Activated CD8-positive, alpha-beta T cell treated with anti-CD3 and anti-CD28 coated beads, Interleukin-2, amount 10 ng/mL, durations not matched to agents 7 days and 5 days (primary cell): ENCODE data around the gene TANK. TPM values are rescaled to one million over a fixed set of nuclear protein-coding genes. Genes with fewer than 3 reads are reported as not detected.

Experiments used
- ATAC-seq: fragments of 150-1000 bp; cut with Tn5 transposase; one replicate; pipeline ENCODE4 v1.10.0; 2021; ENCODE audit warnings: moderate library complexity
- CTCF ChIA-PET: fragments of 350-600 bp; sonication (Branson Sonifier 250); formaldehyde crosslinking; loops from one replicate; lab custom pipeline; 2021; ENCODE audit warnings: antibody characterized with exemption; lab: Charles Lee
- POLR2A ChIA-PET: fragments of 350-600 bp; sonication (Branson Sonifier 250); formaldehyde crosslinking; loops from one replicate; lab custom pipeline; 2021; ENCODE audit warnings: antibody characterized with exemption; lab: Charles Lee
- DNase-seq: peaks from one replicate; pipeline ENCODE4 v3.0.0-alpha.2; 2020
- H3K27ac Mint-ChIP-seq: one replicate; pipeline ENCODE4 v1.8.0; 2021; ENCODE audit warnings: mild to moderate bottlenecking, mixed read lengths
- H3K27me3 Mint-ChIP-seq: one replicate; pipeline ENCODE4 v1.8.0; 2021; ENCODE audit warnings: low read depth, mixed read lengths
- H3K36me3 Mint-ChIP-seq: one replicate; pipeline ENCODE4 v1.8.0; 2021; ENCODE audit warnings: low read depth, mixed read lengths
- H3K4me1 Mint-ChIP-seq: one replicate; pipeline ENCODE4 v1.8.0; 2021; ENCODE audit warnings: low read depth, mixed read lengths
- H3K4me3 Mint-ChIP-seq: one replicate; pipeline ENCODE4 v1.8.0; 2021; ENCODE audit warnings: mild to moderate bottlenecking, mixed read lengths
- H3K9me3 Mint-ChIP-seq: one replicate; pipeline ENCODE4 v1.8.0; 2022; ENCODE audit warnings: mixed read lengths; ENCODE audit not compliant: insufficient read depth
- total RNA-seq, 2 experiments: library from RNA; stranded (reverse); gene quantifications; one replicate each; pipeline ENCODE4 v1.2.3, GENCODE V29; 2021

Gene TANK, protein sequence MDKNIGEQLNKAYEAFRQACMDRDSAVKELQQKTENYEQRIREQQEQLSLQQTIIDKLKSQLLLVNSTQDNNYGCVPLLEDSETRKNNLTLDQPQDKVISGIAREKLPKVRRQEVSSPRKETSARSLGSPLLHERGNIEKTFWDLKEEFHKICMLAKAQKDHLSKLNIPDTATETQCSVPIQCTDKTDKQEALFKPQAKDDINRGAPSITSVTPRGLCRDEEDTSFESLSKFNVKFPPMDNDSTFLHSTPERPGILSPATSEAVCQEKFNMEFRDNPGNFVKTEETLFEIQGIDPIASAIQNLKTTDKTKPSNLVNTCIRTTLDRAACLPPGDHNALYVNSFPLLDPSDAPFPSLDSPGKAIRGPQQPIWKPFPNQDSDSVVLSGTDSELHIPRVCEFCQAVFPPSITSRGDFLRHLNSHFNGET
- 10 to 100 TPM; 68.2 to 71.6 TPM for total RNA-seq

DNA sequence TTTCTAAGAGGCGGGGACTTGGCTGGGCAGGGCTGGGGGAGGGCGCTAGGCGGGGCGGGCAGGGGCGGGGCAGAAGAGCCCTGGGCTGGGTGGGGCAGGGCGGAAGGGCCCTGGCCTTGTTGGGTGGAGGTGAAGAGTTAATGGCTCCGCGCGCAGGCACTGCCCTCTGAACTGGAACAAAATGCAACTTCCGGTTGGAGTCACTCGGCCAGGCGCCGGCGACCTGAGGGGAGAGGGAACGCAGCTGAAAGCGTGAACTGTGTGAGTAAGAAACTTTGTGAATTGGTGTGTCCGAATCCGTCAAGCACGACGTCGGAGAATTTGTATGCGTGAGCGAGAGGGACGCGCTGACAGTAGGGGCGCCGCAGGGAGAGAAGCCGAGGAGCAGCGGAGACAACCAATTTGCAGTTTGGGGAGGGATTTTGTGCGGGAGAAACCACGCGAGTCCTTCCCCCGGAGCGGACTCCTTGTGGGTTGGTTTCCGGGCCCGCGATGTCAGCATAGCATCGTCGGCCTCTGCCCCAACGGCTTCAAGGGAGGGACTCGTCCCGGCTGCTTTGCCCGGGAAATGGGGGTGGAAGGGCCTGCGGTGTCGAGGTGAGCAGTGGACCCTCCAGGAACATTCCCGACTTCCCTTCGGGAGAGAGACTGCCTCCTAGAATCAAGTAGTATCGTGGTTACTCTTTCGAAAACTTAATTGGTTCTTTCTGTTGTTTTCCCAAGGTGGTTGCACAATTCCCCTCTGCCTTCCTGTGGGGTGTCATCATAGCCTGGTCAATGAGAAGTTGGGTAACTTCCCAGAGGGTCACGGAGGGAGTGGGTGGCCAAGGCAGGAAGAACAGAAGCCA lies at the start of gene TANK:
TSS of gene TANK (plus strand) at position 203 of the 848 bp plus-strand sequence. CDS start 19,235 bp downstream, outside the sequence.
- DNase-seq (peak; percentile 94), ATAC-seq (peak; percentile 92)
- Mint-ChIP-seq H3K36me3 (peaks cover 52% of the 10 kb centered on the region), H3K4me1 (peaks cover 48% of the 10 kb centered on the region), H3K27me3 (no peaks in the 10 kb centered on the region), H3K9me3 (no peaks in the 10 kb centered on the region), H3K4me3 (peak within 1 kb of the TSS; percentile 95), H3K27ac (peak within 1 kb of the TSS; percentile 99)
- ChIA-PET POLR2A (interaction anchor here (0.6 to 2.1 kb wide), 6 partner anchors 9 to 146 kb away, joined by 3 to 9 read pairs (median 4); no protein-coding TSS in a partner anchor), CTCF (no interaction called here)

DNA sequence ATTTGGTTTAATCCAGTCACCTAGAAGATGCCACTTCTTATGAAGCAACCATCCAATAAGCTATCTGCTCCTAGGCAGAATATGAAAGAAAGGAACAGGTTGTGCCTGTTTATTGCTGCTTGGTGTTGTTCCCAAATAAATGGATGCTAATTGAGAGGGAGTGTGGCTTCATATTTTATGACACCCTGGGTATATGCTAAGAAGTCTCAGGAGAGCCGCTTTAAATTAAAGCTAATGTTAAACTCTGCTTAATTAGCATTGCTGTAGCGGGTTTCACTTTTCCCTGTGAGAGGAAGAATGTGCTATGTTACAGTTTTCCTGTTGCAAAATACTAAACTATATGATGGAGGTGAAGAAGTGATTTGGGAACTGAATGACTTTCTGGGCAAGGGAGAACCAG lies 48.7 kb upstream of the TANK start:
- no peak for DNase-seq
- ChIA-PET POLR2A (no interaction called here), CTCF (interaction anchor here (0.8 to 1.3 kb wide), 3 partner anchors 10 to 107 kb away, joined by 3 read pairs; no protein-coding TSS in a partner anchor)
- Mint-ChIP-seq H3K4me1 (no peaks in the 10 kb centered on the region), H3K4me3 (no peak overlapping the region), H3K27ac (no peak overlapping the region), H3K9me3 (no peaks in the 10 kb centered on the region), H3K36me3 (peaks cover 2% of the 10 kb centered on the region), H3K27me3 (peaks cover 20% of the 10 kb centered on the region)
- ATAC-seq, result no peak

DNA sequence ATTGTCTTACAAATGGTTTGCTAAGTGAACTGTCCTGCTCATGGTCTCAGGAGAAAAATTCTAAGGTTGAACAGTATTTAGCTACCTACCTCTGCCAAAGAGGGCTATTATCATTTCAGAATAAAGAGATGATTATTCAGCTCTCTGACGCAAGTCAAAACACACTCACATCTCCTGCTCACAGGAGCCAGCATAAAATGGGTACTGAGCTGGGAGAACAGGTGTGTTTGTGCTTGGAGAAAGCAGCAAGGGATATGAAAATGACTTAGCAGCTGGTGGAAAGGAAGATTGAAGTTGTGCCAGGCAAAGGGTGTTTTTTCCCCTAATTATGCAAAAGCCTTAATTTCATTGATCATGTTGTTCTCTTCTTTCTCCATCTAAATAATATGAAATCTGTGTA lies 47.3 kb upstream of the TANK start:
- Mint-ChIP-seq H3K36me3 (peaks cover 2% of the 10 kb centered on the region), H3K4me3 (no peak overlapping the region), H3K4me1 (no peaks in the 10 kb centered on the region), H3K27me3 (peaks cover 20% of the 10 kb centered on the region), H3K27ac (no peak overlapping the region), H3K9me3 (no peaks in the 10 kb centered on the region)
- ChIA-PET POLR2A (interaction anchor here (0.6 kb wide), 1 partner anchor 26 kb away, joined by 3 read pairs; no protein-coding TSS in a partner anchor), CTCF (interaction anchor here (0.9 to 7.3 kb wide), 4 partner anchors 8 to 110 kb away, joined by 3 to 38 read pairs (median 7); no protein-coding TSS in a partner anchor)
- no peak for DNase-seq
- no peak for ATAC-seq

DNA sequence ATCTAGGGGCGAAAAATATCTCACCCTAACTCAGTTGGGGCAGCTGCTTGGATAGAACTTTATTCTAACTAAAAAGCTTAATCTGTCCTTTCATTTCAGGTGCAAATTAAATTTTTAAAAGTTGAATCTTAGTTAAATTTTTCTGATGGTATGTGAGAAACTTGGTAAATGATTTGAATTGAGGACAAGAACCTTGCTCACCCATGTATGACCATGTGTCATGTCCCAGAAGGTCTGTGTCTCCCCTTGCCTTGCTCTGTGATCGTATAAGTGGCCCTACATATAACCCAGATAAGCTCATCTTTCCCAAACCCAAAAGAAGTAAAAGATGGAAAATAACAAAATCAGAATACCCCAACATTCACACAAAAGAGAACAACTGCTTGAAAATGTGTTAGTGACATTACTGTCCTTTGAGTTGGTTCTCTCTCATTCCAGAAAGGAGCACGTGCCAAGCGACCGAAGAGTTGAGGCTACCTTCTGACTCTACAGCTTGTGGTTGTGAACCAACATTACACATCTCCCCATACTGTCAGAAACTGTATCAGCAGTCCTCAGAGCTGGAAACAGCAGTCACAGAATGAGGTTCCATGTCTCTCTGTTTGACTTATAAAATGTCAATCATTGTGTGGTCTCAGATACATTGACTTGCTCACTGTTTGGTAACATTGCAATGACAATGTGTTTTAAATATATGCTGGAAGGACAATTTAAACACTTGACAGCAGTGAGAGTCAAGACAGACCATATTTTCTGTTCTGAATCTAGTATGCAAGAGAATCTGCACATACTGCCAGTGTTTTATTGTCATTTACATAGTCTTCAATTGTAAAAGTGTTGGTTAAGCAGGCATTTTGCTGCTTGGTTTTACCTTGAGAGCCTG lies 46.3 kb upstream of the TANK start:
- H3K9me3 Mint-ChIP-seq, result no peaks in the 10 kb centered on the region
- ATAC-seq, result no peak
- POLR2A ChIA-PET, result no interaction called here

DNA sequence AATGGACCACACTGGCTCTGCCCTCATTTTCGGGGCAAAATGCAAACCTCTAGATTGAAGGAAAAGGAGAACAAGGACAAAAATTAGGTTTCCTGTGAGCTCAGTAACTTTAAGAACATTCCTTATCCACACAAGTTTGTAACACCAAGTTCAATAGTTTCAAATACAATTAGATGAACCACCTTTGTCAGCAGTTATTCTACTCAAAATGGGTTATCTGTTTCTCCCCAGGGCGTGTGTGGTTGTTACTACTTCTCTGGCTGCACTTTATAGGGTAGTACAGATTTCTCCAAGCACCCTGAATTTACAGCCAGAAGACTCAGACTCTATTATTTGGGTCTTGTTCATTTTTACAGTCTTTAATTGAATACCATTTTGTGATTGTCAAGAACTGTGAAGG lies 45.0 kb upstream of the TANK start:
- Mint-ChIP-seq H3K27me3 (peaks cover 18% of the 10 kb centered on the region), H3K4me1 (no peaks in the 10 kb centered on the region), H3K27ac (no peak overlapping the region), H3K4me3 (no peak overlapping the region), H3K9me3 (no peaks in the 10 kb centered on the region), H3K36me3 (peaks cover 2% of the 10 kb centered on the region)
- DNase-seq, result no peak
- ChIA-PET POLR2A (interaction anchor here (1.5 kb wide), 1 partner anchor 11 kb away, joined by 3 read pairs; no protein-coding TSS in a partner anchor), CTCF (interaction anchor here (2.3 to 7.3 kb wide), 2 partner anchors 25 to 51 kb away, joined by 8 to 38 read pairs; no protein-coding TSS in a partner anchor)
- no peak for ATAC-seq

More for the DNA sequence above, 46.3 kb upstream of the TANK start:
- H3K27ac Mint-ChIP-seq, result no peak overlapping the region
- no peak overlapping the region for H3K4me3 Mint-ChIP-seq
- no peaks in the 10 kb centered on the region for H3K4me1 Mint-ChIP-seq
- H3K27me3 Mint-ChIP-seq, result peaks cover 20% of the 10 kb centered on the region
- H3K36me3 Mint-ChIP-seq, result peaks cover 2% of the 10 kb centered on the region
- CTCF ChIA-PET, result interaction anchor here (1.5 to 7.3 kb wide), 3 partner anchors 9 to 50 kb away, joined by 6 to 38 read pairs (median 8); no protein-coding TSS in a partner anchor
- no peak for DNase-seq

DNA sequence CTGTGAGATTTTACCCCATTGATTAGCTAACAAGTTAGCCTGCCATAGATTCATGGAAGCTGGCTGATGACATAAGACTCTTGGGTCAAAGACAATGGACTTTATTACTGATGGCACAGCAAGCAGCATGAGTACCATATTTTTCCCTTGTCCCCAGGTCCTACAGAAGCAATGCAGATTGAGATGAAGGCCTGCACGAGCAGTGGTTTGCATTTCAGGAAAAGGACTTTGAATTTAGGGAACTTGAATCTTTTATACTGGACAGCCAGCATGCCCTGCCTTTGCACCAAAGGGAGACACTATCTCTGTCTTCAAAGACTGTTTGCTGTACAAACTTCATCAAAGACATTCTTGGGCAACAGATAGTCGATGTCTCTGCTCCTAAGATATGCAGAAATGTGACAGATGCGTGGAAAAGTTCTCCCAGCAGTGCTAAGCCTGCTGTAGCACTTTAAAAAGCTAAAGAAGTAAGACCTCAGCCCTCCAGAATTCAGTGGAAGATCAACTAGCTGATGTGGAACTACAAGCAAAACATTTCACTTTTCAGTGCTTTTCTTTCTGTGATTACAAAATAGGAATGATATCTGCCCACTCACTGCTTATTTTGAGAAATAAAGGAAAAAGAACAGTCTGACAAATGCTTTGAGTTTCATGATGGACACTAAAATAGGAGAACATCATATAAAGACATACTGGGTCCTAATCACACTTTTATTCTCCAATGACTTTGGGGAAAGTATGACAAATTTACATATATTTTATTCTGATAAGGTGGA lies 44.4 kb upstream of the TANK start:
- ATAC-seq, result no peak
- ChIA-PET CTCF (interaction anchor here (7.3 kb wide), 1 partner anchor 52 kb away, joined by 38 read pairs; no protein-coding TSS in a partner anchor), POLR2A (interaction anchor here (1.5 kb wide), 1 partner anchor 12 kb away, joined by 3 read pairs; no protein-coding TSS in a partner anchor)
- DNase-seq, result no peak
- peaks cover 2% of the 10 kb centered on the region for H3K36me3 Mint-ChIP-seq
- no peak overlapping the region for H3K27ac Mint-ChIP-seq
- no peak overlapping the region for H3K4me3 Mint-ChIP-seq
- no peaks in the 10 kb centered on the region for H3K4me1 Mint-ChIP-seq
- no peaks in the 10 kb centered on the region for H3K9me3 Mint-ChIP-seq
- peaks cover 17% of the 10 kb centered on the region for H3K27me3 Mint-ChIP-seq

DNA sequence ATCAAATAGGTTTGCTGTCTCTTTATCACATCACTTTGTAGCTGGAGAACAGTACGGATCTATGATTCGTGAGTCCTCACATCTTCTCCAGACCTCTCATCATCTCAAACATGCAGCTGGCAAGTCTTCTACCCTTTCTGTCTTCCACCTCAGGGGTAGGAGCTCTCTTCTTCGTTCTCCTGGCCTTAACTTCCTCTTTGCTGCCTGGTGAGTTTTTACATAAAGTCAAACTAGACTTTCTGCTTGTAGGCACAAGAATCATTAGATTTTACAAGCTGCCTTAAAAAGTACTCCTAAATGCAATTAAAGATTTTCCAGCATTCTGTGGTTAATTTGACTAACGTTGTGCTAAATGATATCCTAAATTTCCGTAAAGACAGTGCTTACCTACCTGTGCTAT lies 43.7 kb upstream of the TANK start:
- ATAC-seq (no peak), DNase-seq (no peak)
- peaks cover 2% of the 10 kb centered on the region for H3K36me3 Mint-ChIP-seq
- CTCF ChIA-PET, result interaction anchor here (0.6 to 7.3 kb wide), 3 partner anchors 52 to 1197 kb away, joined by 3 to 38 read pairs (median 3); no protein-coding TSS in a partner anchor
- H3K9me3 Mint-ChIP-seq, result no peaks in the 10 kb centered on the region
- H3K27me3 Mint-ChIP-seq, result peaks cover 14% of the 10 kb centered on the region
- H3K4me3 Mint-ChIP-seq, result no peak overlapping the region
- no peak overlapping the region for H3K27ac Mint-ChIP-seq
- POLR2A ChIA-PET, result interaction anchor here (1.5 kb wide), 1 partner anchor 13 kb away, joined by 3 read pairs; no protein-coding TSS in a partner anchor
- H3K4me1 Mint-ChIP-seq, result no peaks in the 10 kb centered on the region

DNA sequence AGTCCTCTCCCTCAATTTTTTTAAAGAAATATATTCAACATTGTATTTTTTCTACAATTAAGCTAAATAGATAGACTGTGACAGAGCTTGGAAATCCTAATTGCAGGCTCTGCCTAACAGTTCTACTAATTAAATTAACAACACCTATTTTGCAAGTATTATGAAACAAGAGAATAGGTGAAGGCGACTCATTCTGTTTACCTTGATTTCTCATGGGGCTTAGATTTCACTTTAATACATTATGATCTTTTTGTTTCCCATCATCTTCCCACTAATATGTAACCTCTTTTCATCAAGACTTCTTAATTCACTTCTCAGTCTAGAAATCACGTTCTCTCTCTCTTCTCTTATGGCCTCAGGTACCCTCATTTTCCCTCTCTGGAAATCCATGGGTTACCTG lies 42.7 kb upstream of the TANK start:
- H3K36me3 Mint-ChIP-seq, result peaks cover under 1% of the 10 kb centered on the region
- DNase-seq (no peak), ATAC-seq (no peak)
- ChIA-PET POLR2A (no interaction called here), CTCF (interaction anchor here (1.2 to 7.3 kb wide), 2 partner anchors 9 to 53 kb away, joined by 3 to 38 read pairs; no protein-coding TSS in a partner anchor)
- H3K4me1 Mint-ChIP-seq, result no peaks in the 10 kb centered on the region
- H3K27ac Mint-ChIP-seq, result no peak overlapping the region
- no peaks in the 10 kb centered on the region for H3K9me3 Mint-ChIP-seq
- no peak overlapping the region for H3K4me3 Mint-ChIP-seq
- H3K27me3 Mint-ChIP-seq, result peaks cover 10% of the 10 kb centered on the region

DNA sequence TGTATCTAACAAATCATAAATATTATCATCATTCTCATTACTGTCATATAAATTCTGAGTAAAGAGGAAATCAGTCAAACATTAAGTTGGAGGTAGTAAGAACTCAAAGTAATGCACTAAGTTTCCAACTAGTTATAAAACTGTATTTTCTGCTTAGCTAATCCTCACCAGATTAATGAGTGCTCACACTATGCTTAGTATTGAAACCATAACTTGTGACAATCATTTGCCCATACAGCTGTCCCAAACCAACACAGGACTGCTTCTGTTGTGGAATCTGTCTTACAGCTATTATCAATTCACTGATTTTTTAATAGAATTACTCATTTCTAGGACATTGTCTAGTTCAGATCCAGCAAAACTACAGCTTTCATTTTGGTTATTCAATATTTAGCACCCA lies 41.5 kb upstream of the TANK start:
- ChIA-PET POLR2A (interaction anchor here (1.6 kb wide), 1 partner anchor 13 kb away, joined by 3 read pairs; no protein-coding TSS in a partner anchor), CTCF (interaction anchor here (0.8 to 7.3 kb wide), 3 partner anchors 10 to 55 kb away, joined by 3 to 38 read pairs (median 3); no protein-coding TSS in a partner anchor)
- no peaks in the 10 kb centered on the region for H3K9me3 Mint-ChIP-seq
- DNase-seq (no peak), ATAC-seq (no peak)
- peaks cover 12% of the 10 kb centered on the region for H3K4me1 Mint-ChIP-seq
- H3K36me3 Mint-ChIP-seq, result no peaks in the 10 kb centered on the region
- no peak overlapping the region for H3K27ac Mint-ChIP-seq
- no peak overlapping the region for H3K4me3 Mint-ChIP-seq
- H3K27me3 Mint-ChIP-seq, result peaks cover 5% of the 10 kb centered on the region

DNA sequence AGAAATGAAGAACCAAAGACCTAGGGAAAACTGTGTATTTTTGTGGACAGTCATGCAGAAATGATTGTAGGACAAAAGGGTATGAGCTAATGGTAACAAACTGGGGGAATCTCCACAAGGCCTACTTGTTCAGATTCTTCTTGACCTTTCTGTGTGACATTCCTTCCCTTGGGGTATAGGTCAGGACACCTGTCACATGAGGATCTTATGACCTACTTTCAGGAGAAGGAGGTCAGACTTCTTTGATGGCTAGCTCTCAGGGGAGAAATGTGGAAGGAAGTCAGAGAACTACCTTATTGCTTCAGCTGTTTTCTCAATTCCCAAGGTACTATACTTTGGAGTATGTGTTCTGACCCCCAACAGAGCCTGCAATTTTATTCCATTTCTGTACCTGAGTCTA lies 40.7 kb upstream of the TANK start:
- CTCF ChIA-PET, result interaction anchor here (0.8 to 7.3 kb wide), 3 partner anchors 12 to 55 kb away, joined by 3 to 38 read pairs (median 4); no protein-coding TSS in a partner anchor
- H3K9me3 Mint-ChIP-seq, result no peaks in the 10 kb centered on the region
- H3K4me3 Mint-ChIP-seq, result no peak overlapping the region
- H3K36me3 Mint-ChIP-seq, result no peaks in the 10 kb centered on the region
- H3K4me1 Mint-ChIP-seq, result peaks cover 12% of the 10 kb centered on the region
- ATAC-seq (no peak), DNase-seq (no peak)
- H3K27ac Mint-ChIP-seq, result no peak overlapping the region
- POLR2A ChIA-PET, result interaction anchor here (1.6 kb wide), 1 partner anchor 13 kb away, joined by 3 read pairs; no protein-coding TSS in a partner anchor
- H3K27me3 Mint-ChIP-seq, result peaks cover 3% of the 10 kb centered on the region
